H1 (cell line): Measurements from ENCODE around the gene GDPD3. TPM values are rescaled to one million over a fixed set of nuclear protein-coding genes. Genes with fewer than 3 reads are reported as not detected.

Experiments used
- CTCF ChIA-PET: fragments of 300-600 bp; sonication (Branson Sonifier 250); formaldehyde crosslinking; loops from one replicate; lab custom pipeline; 2021; ENCODE audit not compliant: partially characterized antibody; lab: Charles Lee
- POLR2A ChIA-PET: fragments of 300-600 bp; sonication (Branson Sonifier 250); formaldehyde crosslinking; loops from one replicate; lab custom pipeline; 2021; ENCODE audit warnings: inconsistent platforms; ENCODE audit not compliant: partially characterized antibody; lab: Charles Lee
- DNase-seq, 2 experiments: peaks; one replicate each; pipeline versions ENCODE4 v3.0.0 to v3.0.0-alpha.2; 2010 to 2022; ENCODE audit warnings: low spot score in 2 of 2, low read depth in 1 of 2, mixed read lengths in 1 of 2
- FAIRE-seq: peaks from 2 replicates; lab custom pipeline; 2011; peaks lifted over from hg19 to GRCh38; lab: Jason Lieb, UNC
- H2AFZ ChIP-seq: 2 replicates; pipeline ENCODE4 v1.8.1; 2012; ENCODE audit warnings: low read length, inconsistent platforms
- H2AK5ac ChIP-seq: 2 replicates; pipeline ENCODE4 v1.6.1; 2013; ENCODE audit warnings: low read depth, low read length
- H2BK120ac ChIP-seq: replicated peaks from 2 replicates; pipeline ENCODE3; 2013; ENCODE audit warnings: low read depth, low read length, inconsistent platforms
- H2BK12ac ChIP-seq: 2 replicates; pipeline ENCODE4 v1.6.1; 2013; ENCODE audit warnings: low read depth, low read length
- H2BK15ac ChIP-seq: 2 replicates; pipeline ENCODE4 v1.6.1; 2013; ENCODE audit warnings: low read length
- H2BK20ac ChIP-seq: 2 replicates; pipeline ENCODE4 v1.6.1; 2013; ENCODE audit warnings: low read length
- H2BK5ac ChIP-seq: 2 replicates; pipeline ENCODE4 v1.6.1; 2013; ENCODE audit warnings: low read depth, low read length
- H3K14ac ChIP-seq: 2 replicates; pipeline ENCODE4 v1.6.1; 2013; ENCODE audit warnings: inconsistent platforms; ENCODE audit not compliant: insufficient read length
- H3K18ac ChIP-seq: 2 replicates; pipeline ENCODE4 v1.6.1; 2013; ENCODE audit warnings: low read length; ENCODE audit errors: extremely low read depth
- H3K23ac ChIP-seq: 2 replicates; pipeline ENCODE4 v1.6.1; 2013; ENCODE audit warnings: inconsistent platforms; ENCODE audit not compliant: insufficient read length
- H3K23me2 ChIP-seq: 2 replicates; pipeline ENCODE4 v1.6.1; 2013; ENCODE audit warnings: low read depth, low read length
- H3K27ac ChIP-seq: 2 replicates; pipeline ENCODE4 v1.6.1; 2011; ENCODE audit warnings: low read depth, low read length, inconsistent platforms
- H3K27me3 ChIP-seq, 4 experiments: replicated peaks in 1 of 4; 1 replicate in 1 of 4; 2 replicates in 3 of 4; pipeline versions ENCODE4 v1.6.1 to v1.8.1; 2011 to 2013; ENCODE audit warnings: low read length in 3 of 4, mild to moderate bottlenecking in 3 of 4, inconsistent platforms in 2 of 4, mixed read lengths in 2 of 4, moderate library complexity in 1 of 4; ENCODE audit not compliant: control insufficient read depth in 3 of 4, insufficient read depth in 3 of 4; ENCODE audit errors: extremely low read depth in 1 of 4
- H3K36me3 ChIP-seq, 4 experiments: 2 replicates each; pipeline versions ENCODE4 v1.6.1 to v1.8.1; 2011 to 2013; ENCODE audit warnings: mild to moderate bottlenecking in 4 of 4, low read length in 3 of 4, moderate library complexity in 2 of 4, control low read depth in 1 of 4, inconsistent platforms in 1 of 4; ENCODE audit not compliant: insufficient read depth in 4 of 4, control insufficient read depth in 2 of 4
- H3K4ac ChIP-seq: replicated peaks from 2 replicates; pipeline ENCODE3; 2013; ENCODE audit warnings: low read length, low read depth, mixed read lengths, inconsistent platforms; ENCODE audit not compliant: insufficient read length
- H3K4me1 ChIP-seq, 4 experiments: replicated peaks in 1 of 4; 1 replicate in 1 of 4; 2 replicates in 3 of 4; pipeline versions ENCODE4 v1.6.1 to v1.8.1; 2011 to 2013; ENCODE audit warnings: low read length in 3 of 4, inconsistent platforms in 2 of 4, mixed read lengths in 1 of 4; ENCODE audit not compliant: insufficient read depth in 4 of 4, control insufficient read depth in 3 of 4
- H3K4me2 ChIP-seq, 2 experiments: 2 replicates each; pipeline versions ENCODE4 v1.6.1 to v1.8.1; 2011 to 2013; ENCODE audit warnings: low read depth in 2 of 2, low read length in 2 of 2, control low read depth in 1 of 2, inconsistent platforms in 1 of 2, mild to moderate bottlenecking in 1 of 2; ENCODE audit not compliant: insufficient read depth in 1 of 2
- H3K4me3 ChIP-seq, 4 experiments: fragments of 200-600, 300-600 bp in 1 of 4; sonication (generic), shearing (Covaris generic), sonication (Bioruptor Twin) in 1 of 4; 2 replicates each; pipeline versions ENCODE4 v1.5.1 to v1.8.1; 2011 to 2016; ENCODE audit warnings: low read length in 4 of 4, low read depth in 3 of 4, control low read depth in 2 of 4, inconsistent platforms in 2 of 4, mild to moderate bottlenecking in 2 of 4, mixed read lengths in 1 of 4, moderate library complexity in 1 of 4; ENCODE audit not compliant: insufficient read depth in 2 of 4; ENCODE audit errors: extremely low read depth in 1 of 4
- H3K56ac ChIP-seq: replicated peaks from 2 replicates; pipeline ENCODE3; 2013; ENCODE audit warnings: low read depth, mild to moderate bottlenecking, mixed read lengths, low read length, inconsistent platforms; ENCODE audit not compliant: insufficient read length
- H3K79me1 ChIP-seq: 2 replicates; pipeline ENCODE4 v1.6.1; 2013; ENCODE audit warnings: low read depth, low read length, control low read depth
- H3K79me2 ChIP-seq, 2 experiments: 2 replicates each; pipeline versions ENCODE4 v1.6.1 to v1.8.1; 2012 to 2013; ENCODE audit warnings: low read length in 2 of 2, mild to moderate bottlenecking in 2 of 2, inconsistent platforms in 1 of 2; ENCODE audit not compliant: insufficient read depth in 2 of 2, control insufficient read depth in 1 of 2
- H3K9ac ChIP-seq, 4 experiments: replicated peaks in 1 of 4; 1 replicate in 1 of 4; 2 replicates in 3 of 4; pipeline versions ENCODE4 v1.6.1 to v1.8.1; 2011 to 2013; ENCODE audit warnings: low read depth in 3 of 4, low read length in 3 of 4, control low read depth in 2 of 4, mild to moderate bottlenecking in 2 of 4, moderate library complexity in 2 of 4, inconsistent platforms in 1 of 4; ENCODE audit errors: extremely low read depth in 1 of 4
- H3K9me3 ChIP-seq, 2 experiments: 2 replicates each; pipeline versions ENCODE4 v1.6.1 to v1.8.1; 2012 to 2013; ENCODE audit warnings: mild to moderate bottlenecking in 2 of 2, moderate library complexity in 2 of 2, control low read depth in 1 of 2, inconsistent platforms in 1 of 2, low read depth in 1 of 2, low read length in 1 of 2, mixed read lengths in 1 of 2; ENCODE audit not compliant: insufficient read depth in 2 of 2
- H4K20me1 ChIP-seq, 2 experiments: replicated peaks in 1 of 2; 2 replicates each; pipeline versions ENCODE3 to v1.8.1; 2011 to 2013; ENCODE audit warnings: inconsistent platforms in 2 of 2, low read length in 2 of 2, mild to moderate bottlenecking in 1 of 2; ENCODE audit not compliant: insufficient read depth in 2 of 2, control insufficient read depth in 1 of 2
- H4K5ac ChIP-seq: 2 replicates; pipeline ENCODE4 v1.6.1; 2013; ENCODE audit warnings: low read length, low read depth, mixed read lengths, inconsistent platforms; ENCODE audit not compliant: insufficient read length
- H4K8ac ChIP-seq: 2 replicates; pipeline ENCODE4 v1.8.0; 2013; ENCODE audit warnings: mild to moderate bottlenecking, moderate library complexity, low read length, inconsistent platforms; ENCODE audit not compliant: insufficient read depth; ENCODE audit errors: extremely low read depth
- H4K91ac ChIP-seq: replicated peaks from 2 replicates; pipeline ENCODE3; 2013; ENCODE audit warnings: low read length, mixed read lengths, inconsistent platforms; ENCODE audit not compliant: insufficient read length
- WGBS, 2 experiments: shearing (Covaris generic) in 1 of 2; methylation state at CpG; one replicate each; pipeline versions ENCODE4 v1.1.6 to v1.1.7; 2013 to 2015; ENCODE audit warnings: low lambda C conversion rate in 2 of 2, mixed read lengths in 2 of 2, inconsistent platforms in 1 of 2, low coverage in 1 of 2, missing lambda C conversion rate in 1 of 2; ENCODE audit not compliant: insufficient replicate concordance in 2 of 2, insufficient coverage in 1 of 2, insufficient read length in 1 of 2; ENCODE audit errors: extremely low coverage in 1 of 2, missing lambda C conversion rate in 1 of 2; 5-methylcytosine and 5-hydroxymethylcytosine counted together
- polyA plus RNA-seq, 7 experiments: library from polyadenylated mRNA; depleted of rRNA in 3 of 7; stranded (reverse) in 5 of 7; unstranded in 2 of 7; fragments of >200 nt in 5 of 7; fragments of 200-250 nt in 2 of 7; gene quantifications; 1 replicate in 5 of 7; 2 replicates in 1 of 7; 4 replicates in 1 of 7; pipeline versions ENCODE4 v1.2.1 to v1.2.3, GENCODE V29; 2011 to 2013; ENCODE audit warnings: missing spikeins in 2 of 7, mixed read lengths in 2 of 7
- total RNA-seq: library from RNA; stranded (reverse); fragmentation: NEBNext Ultra II Directional; extraction: Animal tissue kit (Norgen Biotek cat#: 25700); gene quantifications from 2 replicates; pipeline ENCODE4 v1.2.1, GENCODE V29; 2021

GDPD3 gene
- total and polyA plus RNA-seq, 2 of the 8 experiments (the other 6 are each of a cell fraction or from before 2014, with no cell fraction given) = 0.20 TPM; not detected in 1

DNA sequence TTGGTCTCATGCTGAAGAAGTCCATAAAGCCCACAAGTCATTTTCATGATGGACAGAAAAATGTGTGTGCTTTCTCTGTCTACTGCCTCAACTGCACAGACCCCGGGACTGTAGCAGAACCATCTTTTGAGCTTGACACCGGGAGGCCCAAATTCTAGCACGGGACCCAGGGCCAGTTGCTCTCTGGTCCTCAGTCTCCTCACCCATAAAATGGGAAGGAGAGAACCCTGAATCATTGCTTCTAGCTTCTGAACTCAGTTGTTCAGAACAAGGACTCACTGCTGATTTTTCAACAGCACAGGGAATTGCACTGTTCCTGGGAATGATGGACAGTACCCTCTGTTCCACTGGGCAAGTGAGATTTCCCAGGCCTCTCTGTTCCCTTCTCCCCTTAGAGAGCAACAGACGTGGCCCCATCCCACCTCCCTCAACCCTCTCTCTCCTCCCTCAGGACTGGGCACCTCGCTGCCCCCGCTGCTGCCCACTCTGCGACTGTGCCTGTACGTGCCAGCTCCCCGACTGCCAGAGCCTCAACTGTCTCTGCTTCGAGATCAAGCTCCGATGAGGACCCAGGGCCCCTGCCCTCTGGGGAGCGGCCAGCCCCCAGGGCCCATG, 50.0 kb downstream of the GDPD3 start:
- Histone ChIP-seq H3K36me3 (peaks cover 2 to 14% (median 13%) of the 10 kb centered on the region in 4 experiments; a peak in 6 of 8 replicates), H2BK120ac (no peak overlapping the region), H4K8ac (no peak overlapping the region; the same call in 1 of the 2 replicates), H3K79me2 (peaks cover 15 to 23% of the 10 kb centered on the region in 2 experiments), H4K20me1 (peaks cover 2 to 20% of the 10 kb centered on the region in 2 experiments), H3K27me3 (no peaks in the 10 kb centered on the region), H3K9ac (no peak overlapping the region), H3K23ac (no peak overlapping the region), H2BK15ac (peak overlapping the region; percentile 53), H2BK12ac (0 out of 2 replicates have a peak overlapping the region, but pooled peaks have one; percentile 39), H3K56ac (no peak overlapping the region), H4K91ac (peak overlapping the region; percentile 34), H3K23me2 (peaks cover 18% of the 10 kb centered on the region), H2AFZ (no peak overlapping the region), H3K4me3 (peak overlapping the region; percentile 71 to 92 (median 88); a peak in 6 of 8 replicates), H3K9me3 (no peaks in the 10 kb centered on the region), H3K14ac (no peak overlapping the region), H3K4ac (no peak overlapping the region), H3K4me1 (peaks cover 6 to 24% (median 15%) of the 10 kb centered on the region in 4 experiments), H3K27ac (no peak overlapping the region), H3K79me1 (0 out of 2 replicates have a peak, but pooled peaks cover 9% of the 10 kb centered on the region), H2BK5ac (peak overlapping the region; percentile 74; the same call in 1 of the 2 replicates), H3K18ac (peak overlapping the region; percentile 57; the same call in 1 of the 2 replicates), H2AK5ac (no peak overlapping the region), H3K4me2 (peak overlapping the region; percentile 73 to 81), H4K5ac (peak overlapping the region; percentile 34), H2BK20ac (no peak overlapping the region; the same call in 1 of the 2 replicates)
- CTCF ChIA-PET = interaction anchor here (0.6 to 1.7 kb wide), 5 partner anchors 8 to 942 kb away, joined by 3 to 8 read pairs (median 3); no protein-coding TSS in a partner anchor
- FAIRE-seq (no peak), DNase-seq (no peak)
- POLR2A ChIA-PET = interaction anchor here (7.7 to 21.2 kb wide), 2 partner anchors 9 to 27 kb away, joined by 88 to 353 read pairs; partner anchors contain the start of genes TBX6 and YPEL3
- 57% methylated on average over 12 of the region's 12 CpGs; no CpG with 5 or more reads in 1 of the 2 experiments for WGBS, 2 experiments
